HEK293T (cell line): Measurements from ENCODE around the gene CEP44.
"Not testable (repeated sequence)": the region's sequence is repeated elsewhere in the genome, so short reads cannot be mapped to it uniquely, and the experiment has no call there.

ENCODE experiments used
- CTCF ChIA-PET: fragments of 350-600 bp; formaldehyde crosslinking; extraction: SDS; loops from one replicate; lab custom pipeline; 2021; ENCODE audit warnings: antibody characterized with exemption, inconsistent platforms; lab: Yijun Ruan, JAX
- POLR2A ChIA-PET: fragments of 350-600 bp; formaldehyde crosslinking; extraction: SDS; loops from one replicate; lab custom pipeline; 2020; ENCODE audit warnings: antibody characterized with exemption, inconsistent platforms; lab: Yijun Ruan, JAX
- DNase-seq: peaks from one replicate; pipeline ENCODE4 v3.0.0; 2012; ENCODE audit warnings: mixed read lengths; ENCODE audit errors: extremely low spot score
- ARNT ChIP-seq: fragments of 450-650 bp; IDR thresholded peaks from 2 replicates; pipeline ENCODE4 v1.6.1; 2017; ENCODE audit warnings: mild to moderate bottlenecking
- BHLHE40 ChIP-seq: fragments of 450-650 bp; IDR thresholded peaks from 2 replicates; pipeline ENCODE4 v1.6.1; 2016; ENCODE audit warnings: mild to moderate bottlenecking, moderate library complexity, borderline replicate concordance
- CTBP1 ChIP-seq: fragments of 450-650 bp; IDR thresholded peaks from 2 replicates; pipeline ENCODE4 v1.6.1; 2016; ENCODE audit warnings: borderline replicate concordance
- ELF4 ChIP-seq: fragments of 450-650 bp; IDR thresholded peaks from 2 replicates; pipeline ENCODE4 v1.6.1; 2017; ENCODE audit warnings: antibody characterized with exemption
- FOXA1 ChIP-seq: fragments of 450-650 bp; IDR thresholded peaks from 2 replicates; pipeline ENCODE4 v1.6.1; 2016; ENCODE audit warnings: mild to moderate bottlenecking
- FOXK2 ChIP-seq: fragments of 450-650 bp; IDR thresholded peaks from 2 replicates; pipeline ENCODE4 v1.6.1; 2016; ENCODE audit warnings: mild to moderate bottlenecking
- FOXM1 ChIP-seq: fragments of 450-650 bp; IDR thresholded peaks from 2 replicates; pipeline ENCODE4 v1.6.1; 2017; ENCODE audit warnings: mild to moderate bottlenecking, borderline replicate concordance
- HDGF ChIP-seq: fragments of 450-650 bp; IDR thresholded peaks from 2 replicates; pipeline ENCODE4 v1.6.1; 2017; ENCODE audit warnings: antibody characterized with exemption, borderline replicate concordance
- L3MBTL2 ChIP-seq: fragments of 450-650 bp; conservative IDR thresholded peaks from 2 replicates; pipeline ENCODE4 v1.6.1; 2016; ENCODE audit warnings: mild to moderate bottlenecking
- LEF1 ChIP-seq: fragments of 450-650 bp; IDR thresholded peaks from 2 replicates; pipeline ENCODE4 v1.6.1; 2017; ENCODE audit warnings: mild to moderate bottlenecking, borderline replicate concordance
- NFRKB ChIP-seq: fragments of 450-650 bp; IDR thresholded peaks from 2 replicates; pipeline ENCODE4 v1.6.1; 2016; ENCODE audit warnings: mild to moderate bottlenecking, moderate library complexity
- PKNOX1 ChIP-seq: fragments of 450-650 bp; IDR thresholded peaks from 2 replicates; pipeline ENCODE4 v1.6.1; 2016
- SP1 ChIP-seq: fragments of 450-650 bp; IDR thresholded peaks from 2 replicates; pipeline ENCODE4 v1.6.1; 2017
- SUZ12 ChIP-seq: fragments of 450-650 bp; IDR thresholded peaks from 2 replicates; pipeline ENCODE4 v1.6.1; 2016; ENCODE audit warnings: mild to moderate bottlenecking
- TARDBP ChIP-seq: fragments of 450-650 bp; IDR thresholded peaks from 2 replicates; pipeline ENCODE4 v1.6.1; 2016
- ZNF384 ChIP-seq: fragments of 450-650 bp; IDR thresholded peaks from 2 replicates; pipeline ENCODE4 v1.6.1; 2016

The CEP44 gene

GRCh38 chr4:174365018-174365587 lies 81.4 kb downstream of the CEP44 start:
- TF ChIP-seq ZNF384 (peak; percentile 98), TARDBP (no peak), SP1 (no peak)
- ChIA-PET CTCF (interaction anchor here (0.6 kb wide), 1 partner anchor 347 kb away, joined by 3 read pairs; no protein-coding TSS in a partner anchor), POLR2A (no interaction called here)
- DNase-seq = peak; percentile 20

DNA sequence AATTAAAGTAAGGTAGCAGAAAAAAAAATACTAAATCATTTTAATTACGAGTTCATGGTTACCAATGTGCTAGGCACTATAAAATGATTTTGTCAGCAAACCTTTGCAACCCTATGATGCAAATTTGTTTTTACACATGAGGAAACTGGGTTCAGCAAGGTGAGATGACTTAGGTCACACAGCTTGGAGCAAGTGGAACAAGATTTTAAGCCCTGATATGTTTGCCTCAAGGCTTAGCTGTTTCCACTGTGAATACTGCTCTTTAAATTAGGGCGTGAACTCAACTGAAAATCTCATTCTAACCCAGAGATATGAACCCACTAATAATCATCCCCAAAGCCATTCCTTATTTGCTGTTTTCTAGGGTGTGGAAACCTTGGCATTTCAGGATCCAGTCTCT lies 86.3 kb downstream of the CEP44 start:
- DNase-seq = no peak
- no peak for TF ChIP-seq ZNF384
- TF ChIP-seq ELF4 = no peak
- TF ChIP-seq FOXM1 = no peak
- no peak for TF ChIP-seq NFRKB
- TF ChIP-seq LEF1 = no peak
- no peak for TF ChIP-seq SUZ12
- CTCF ChIA-PET = interaction anchor here (0.6 to 1.1 kb wide), 2 partner anchors 160 to 262 kb away, joined by 3 to 5 read pairs; no protein-coding TSS in a partner anchor
- POLR2A ChIA-PET = no interaction called here

DNA sequence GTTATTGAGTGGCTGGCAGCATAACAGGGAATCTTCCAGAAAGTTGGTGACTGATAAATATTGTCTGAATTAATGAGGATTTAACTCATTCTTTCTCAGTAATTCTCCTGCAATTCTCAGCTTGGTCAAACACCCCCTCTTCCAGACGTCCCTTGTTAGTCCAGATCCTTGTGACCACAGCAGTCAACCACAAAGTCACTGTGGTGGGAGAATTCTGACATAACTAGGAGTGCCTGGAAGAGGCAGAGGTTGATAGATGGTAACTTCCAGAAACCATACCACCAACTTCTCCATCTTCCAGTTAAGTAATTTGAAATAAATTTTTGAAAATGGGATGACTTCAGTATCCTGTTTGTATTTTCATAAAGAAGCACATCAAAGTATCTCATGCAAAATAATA lies 90.1 kb downstream of the CEP44 start:
- no peak for DNase-seq
- ChIA-PET CTCF (no interaction called here), POLR2A (no interaction called here)
- no peak for TF ChIP-seq CTBP1
- no peak for TF ChIP-seq SUZ12
- no peak for TF ChIP-seq LEF1
- TF ChIP-seq SP1 = no peak
- no peak for TF ChIP-seq ELF4
- TF ChIP-seq L3MBTL2 = no peak
- TF ChIP-seq HDGF = no peak
- no peak for TF ChIP-seq BHLHE40
- TF ChIP-seq PKNOX1 = no peak
- no peak for TF ChIP-seq ARNT
- TF ChIP-seq NFRKB = no peak
- no peak for TF ChIP-seq FOXA1
- TF ChIP-seq TARDBP = no peak
- TF ChIP-seq FOXK2 = no peak
- no peak for TF ChIP-seq FOXM1
- no peak for TF ChIP-seq ZNF384

- no peak for DNase-seq
- CTCF ChIA-PET = no interaction called here
- POLR2A ChIA-PET = no interaction called here
- TF ChIP-seq TARDBP (no peak), HDGF (no peak), ZNF384 (no peak), L3MBTL2 (no peak), NFRKB (no peak), ARNT (no peak), FOXK2 (no peak), FOXM1 (no peak), LEF1 (no peak), BHLHE40 (no peak), PKNOX1 (no peak), SUZ12 (no peak)
Measured at GRCh38 chr4:174375422-174375821, 91.7 kb downstream of the CEP44 start.

- ChIA-PET POLR2A (no interaction called here), CTCF (no interaction called here)
- no peak for TF ChIP-seq ELF4
- TF ChIP-seq SUZ12 = no peak
- TF ChIP-seq HDGF = no peak
- no peak for TF ChIP-seq PKNOX1
- no peak for TF ChIP-seq L3MBTL2
- no peak for TF ChIP-seq CTBP1
- no peak for TF ChIP-seq SP1
- no peak for TF ChIP-seq FOXK2
- TF ChIP-seq LEF1 = no peak
- no peak for TF ChIP-seq BHLHE40
- TF ChIP-seq FOXM1 = no peak
- no peak for TF ChIP-seq ARNT
- no peak for TF ChIP-seq NFRKB
- no peak for TF ChIP-seq TARDBP
- no peak for TF ChIP-seq ZNF384
- no peak for TF ChIP-seq FOXA1
- no peak for DNase-seq
Measured at GRCh38 chr4:174377613-174378012, 93.9 kb downstream of the CEP44 start.

DNA sequence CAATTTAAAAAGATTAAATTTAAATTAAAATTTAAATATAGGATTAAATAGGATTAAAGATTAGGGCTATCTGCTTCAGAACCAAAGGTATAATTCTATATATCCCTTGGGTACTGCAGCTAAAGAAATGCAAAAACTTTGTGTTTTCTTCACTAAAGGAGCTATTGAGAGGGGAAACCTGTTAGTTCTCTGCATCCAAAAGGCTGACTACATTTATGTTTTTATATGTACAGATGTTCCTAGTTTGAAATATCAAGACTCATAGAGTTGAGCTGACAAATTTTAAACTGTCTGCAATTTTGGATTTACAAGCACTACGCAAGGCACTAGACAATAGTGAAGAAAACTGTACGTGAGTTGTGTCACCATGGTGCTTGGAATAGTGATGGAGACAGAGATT lies 95.2 kb downstream of the CEP44 start:
- POLR2A ChIA-PET = no interaction called here
- no peak for DNase-seq
- no peak for TF ChIP-seq BHLHE40
- CTCF ChIA-PET = no interaction called here

GRCh38 chr4:174380206-174380605 lies 96.5 kb downstream of the CEP44 start:
- POLR2A ChIA-PET, CTCF ChIA-PET, DNase-seq: not testable (repeated sequence)
